WI38 (cell line): ENCODE measurements around the gene MYOD1.

Source experiments
- H3K4me3 ChIP-seq: 2 replicates; pipeline ENCODE4 v1.5.1; 2011; ENCODE audit warnings: low read depth, mild to moderate bottlenecking, control low read depth, low read length
- TF ChIP-seq, protein P1 (sequence below): IDR thresholded peaks from 2 replicates; pipeline ENCODE4 v1.5.1; 2012; ENCODE audit warnings: low read depth, mild to moderate bottlenecking, control low read depth, low read length

MYOD1 gene

GRCh38 chr11:17740649-17741235 is 21.4 kb downstream of the MYOD1 start:
- H3K4me3 ChIP-seq: no peak overlapping the region
- TF ChIP-seq, protein P1, sequence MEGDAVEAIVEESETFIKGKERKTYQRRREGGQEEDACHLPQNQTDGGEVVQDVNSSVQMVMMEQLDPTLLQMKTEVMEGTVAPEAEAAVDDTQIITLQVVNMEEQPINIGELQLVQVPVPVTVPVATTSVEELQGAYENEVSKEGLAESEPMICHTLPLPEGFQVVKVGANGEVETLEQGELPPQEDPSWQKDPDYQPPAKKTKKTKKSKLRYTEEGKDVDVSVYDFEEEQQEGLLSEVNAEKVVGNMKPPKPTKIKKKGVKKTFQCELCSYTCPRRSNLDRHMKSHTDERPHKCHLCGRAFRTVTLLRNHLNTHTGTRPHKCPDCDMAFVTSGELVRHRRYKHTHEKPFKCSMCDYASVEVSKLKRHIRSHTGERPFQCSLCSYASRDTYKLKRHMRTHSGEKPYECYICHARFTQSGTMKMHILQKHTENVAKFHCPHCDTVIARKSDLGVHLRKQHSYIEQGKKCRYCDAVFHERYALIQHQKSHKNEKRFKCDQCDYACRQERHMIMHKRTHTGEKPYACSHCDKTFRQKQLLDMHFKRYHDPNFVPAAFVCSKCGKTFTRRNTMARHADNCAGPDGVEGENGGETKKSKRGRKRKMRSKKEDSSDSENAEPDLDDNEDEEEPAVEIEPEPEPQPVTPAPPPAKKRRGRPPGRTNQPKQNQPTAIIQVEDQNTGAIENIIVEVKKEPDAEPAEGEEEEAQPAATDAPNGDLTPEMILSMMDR: no peak

GRCh38 chr11:17741487-17741886 is 22.1 kb downstream of the MYOD1 start:
- no peak overlapping the region for H3K4me3 ChIP-seq
- TF ChIP-seq, protein P1: no peak

GRCh38 chr11:17742019-17742418 is 22.6 kb downstream of the MYOD1 start:
- TF ChIP-seq, protein P1: no peak
- no peak overlapping the region for H3K4me3 ChIP-seq

DNA sequence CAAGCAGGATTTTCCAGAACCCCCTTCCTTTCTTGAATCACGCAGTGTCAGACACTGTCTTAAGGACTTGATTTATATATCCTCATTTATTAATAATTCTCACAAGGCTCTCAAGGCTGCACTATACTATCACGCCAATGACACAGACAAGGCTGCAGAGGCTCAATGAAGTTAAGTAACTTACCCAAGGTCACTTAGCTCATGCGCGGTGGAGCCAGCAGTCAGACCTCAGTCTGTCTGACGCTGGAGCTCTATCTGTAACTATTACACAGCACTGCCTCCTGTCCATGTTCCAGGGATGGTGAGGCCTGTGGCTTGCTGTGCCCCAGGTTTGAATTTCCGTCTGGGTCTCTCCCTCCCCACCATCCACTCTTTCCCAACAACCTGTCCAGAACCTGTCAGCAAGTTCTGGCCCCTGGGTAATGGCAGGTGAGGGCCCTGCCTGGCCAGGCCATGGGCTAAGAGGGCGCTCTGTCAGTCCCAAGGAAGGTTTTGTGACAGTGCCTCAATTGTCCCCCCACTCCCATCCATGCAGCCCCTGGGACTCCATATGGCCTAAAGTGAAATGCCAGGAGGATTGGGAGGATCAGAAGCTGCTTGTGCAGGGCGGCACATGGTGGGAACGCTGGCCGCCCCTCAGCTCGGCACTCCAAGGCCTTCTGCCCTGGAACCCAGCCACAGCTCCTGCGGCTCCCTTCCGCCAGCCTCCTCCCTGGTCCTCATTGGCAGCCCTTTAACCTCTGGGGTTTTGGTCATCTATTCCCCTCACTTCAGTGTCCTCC is 23.8 kb downstream of the MYOD1 start:
- TF ChIP-seq, protein P1: no peak
- H3K4me3 ChIP-seq: no peak overlapping the region

DNA sequence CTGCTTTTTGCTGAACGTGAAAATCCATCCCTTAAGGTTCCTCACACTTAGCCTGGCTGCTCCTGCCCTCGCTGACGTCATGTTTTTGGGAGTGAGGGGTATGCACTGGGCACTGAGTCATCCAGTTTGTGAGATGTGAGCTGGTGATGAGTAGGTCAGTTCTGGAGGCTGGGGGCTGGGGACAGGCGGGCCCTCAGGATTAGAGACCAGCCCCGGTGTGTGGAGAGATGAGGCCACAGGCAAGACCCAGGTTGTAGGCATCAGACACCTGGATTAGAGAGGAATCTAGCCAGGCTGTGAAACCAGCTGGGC is 24.4 kb downstream of the MYOD1 start:
- TF ChIP-seq, protein P1: no peak
- no peak overlapping the region for H3K4me3 ChIP-seq

DNA sequence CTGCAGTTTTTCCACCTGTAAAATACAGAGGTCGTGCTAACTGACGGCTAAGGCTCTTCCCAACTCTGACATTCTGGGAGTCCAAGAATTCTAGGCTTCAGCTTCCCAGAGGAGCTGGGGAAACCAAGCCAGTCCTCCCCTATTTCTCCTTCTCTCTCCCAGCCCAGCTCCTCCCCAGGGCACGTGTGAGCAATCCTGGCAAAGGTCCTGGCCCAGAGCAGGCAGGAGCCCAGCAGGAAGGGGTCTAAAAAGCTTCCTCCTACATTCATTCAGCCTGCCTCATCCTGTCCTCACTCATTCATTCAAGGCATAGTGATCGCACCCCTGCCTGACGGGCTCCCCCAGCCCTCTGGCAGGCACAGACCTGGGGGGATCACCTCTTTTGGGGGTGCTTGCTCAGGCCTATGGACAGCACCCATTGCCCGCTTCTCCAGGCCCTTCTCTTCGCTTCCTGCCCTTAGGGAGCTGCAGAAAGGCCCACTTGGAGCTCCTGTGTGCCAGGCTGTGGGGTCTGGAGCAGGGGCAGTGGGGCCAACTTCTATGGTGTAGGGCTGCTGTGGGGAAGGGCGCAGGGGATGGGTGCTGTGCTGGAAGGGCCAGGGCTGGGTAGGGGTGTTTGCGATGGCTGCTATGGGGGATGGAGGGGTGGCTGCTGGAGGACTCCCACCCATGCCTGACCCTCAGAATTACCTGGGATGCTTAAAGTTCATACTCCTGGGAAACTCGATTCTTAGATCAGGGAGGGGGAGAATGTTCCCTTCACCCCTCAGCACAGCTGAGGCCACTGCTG is 25.0 kb downstream of the MYOD1 start:
- no peak overlapping the region for H3K4me3 ChIP-seq
- TF ChIP-seq, protein P1: no peak
